HepG2 (cell line): ENCODE data around the gene ACSM6.

Experiments used
- FOXO4 ChIP-seq: sonication (generic); formaldehyde crosslinking; conservative IDR thresholded peaks from 2 replicates; pipeline ENCODE4 v1.8.1; 2023; ENCODE audit warnings: missing genetic modification reagents
- HMGXB4 ChIP-seq, 2 experiments: sonication (generic) in 1 of 2; formaldehyde crosslinking in 1 of 2; IDR thresholded peaks; 2 replicates each; pipeline versions ENCODE4 v1.4.0 to v1.6.1; 2018 to 2020; ENCODE audit warnings: missing genetic modification reagents in 2 of 2, borderline replicate concordance in 1 of 2, low read depth in 1 of 2, mild to moderate bottlenecking in 1 of 2, missing biosample characterization in 1 of 2
- SMC3 ChIP-seq: IDR thresholded peaks from 2 replicates; pipeline ENCODE4 v1.6.1; 2011; ENCODE audit warnings: low read length, improper control_type of control experiment

- no peak for TF ChIP-seq SMC3
- no peak for TF ChIP-seq HMGXB4 (CRISPR knock-in tag; IDR thresholded peaks at IDR 0.05; ENCODE audit: borderline replicate concordance in 1 of 2, low read depth in 1 of 2)
- no peak for TF ChIP-seq FOXO4 (CRISPR knock-in tag)
Measured at GRCh38 chr10:95209509-95210127, 15.6 kb downstream of the ACSM6 start.
